Thyroid gland (tissue), 4 donors: ENCODE data around the gene IL12B.

Experiments
- CTCF ChIP-seq, 6 experiments: fragments of 200-600 bp in 3 of 6; fragments of 450-650 bp in 3 of 6; sonication (generic) in 3 of 6; IDR thresholded peaks; one replicate each; pipeline ENCODE4 v1.5.1; 2016 to 2019; ENCODE audit warnings: antibody characterized with exemption in 6 of 6, mild to moderate bottlenecking in 2 of 6, inconsistent platforms in 1 of 6, moderate library complexity in 1 of 6
- POLR2A ChIP-seq, 2 donors: fragments of 450-650 bp; IDR thresholded peaks; one replicate each; pipeline ENCODE4 v1.6.1; 2017; ENCODE audit warnings: antibody characterized with exemption in 2 of 2, mild to moderate bottlenecking in 2 of 2, moderate library complexity in 1 of 2

DNA sequence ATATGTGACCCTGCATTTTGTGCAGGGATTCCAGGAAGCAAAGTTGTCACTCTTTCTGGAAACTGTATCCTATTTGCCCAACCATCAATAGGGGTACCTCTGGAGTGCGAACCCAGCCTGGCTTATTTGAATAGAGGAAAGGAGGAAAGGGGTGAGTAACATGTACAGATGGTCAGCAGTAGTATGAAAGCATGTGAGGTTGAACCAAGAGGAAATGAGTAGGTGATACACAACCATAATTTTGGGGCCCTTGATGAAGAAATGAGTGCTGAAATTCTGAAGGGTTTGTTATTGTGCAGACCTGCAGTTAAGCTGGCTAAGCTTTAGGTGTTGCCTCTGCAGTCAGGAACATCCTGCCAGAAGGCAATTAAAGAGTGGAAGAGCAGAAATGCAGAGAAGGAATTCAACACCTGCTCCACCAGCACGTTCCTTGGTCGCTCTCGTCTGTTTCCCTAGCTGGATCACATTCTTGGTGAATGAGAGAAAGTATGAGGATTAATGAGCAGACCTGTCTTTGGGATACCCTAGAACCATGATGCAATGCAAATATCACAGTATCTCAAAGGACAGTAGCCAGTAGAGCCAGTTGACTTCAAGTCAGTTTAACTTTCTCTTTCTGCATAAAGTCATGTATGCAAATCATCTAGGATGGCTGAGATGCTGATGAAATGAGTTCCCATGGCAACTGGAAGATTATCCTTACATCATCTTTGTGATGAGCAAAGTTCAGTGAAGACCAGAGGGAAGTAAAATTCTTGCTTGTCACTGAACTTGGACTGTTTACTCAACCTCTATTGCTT is 13.2 kb upstream of the IL12B start:
- TF ChIP-seq CTCF (IDR thresholded peaks at IDR 0.05) (no peak), POLR2A (IDR thresholded peaks at IDR 0.05) (no peak)
